K562 (cell line): ENCODE measurements around the gene OR51Q1.

ENCODE experiments used
- CBFA2T3 ChIP-seq: fragments of 450-650 bp; IDR thresholded peaks from 2 replicates; pipeline ENCODE4 v1.6.1; 2017
- CREB3 ChIP-seq: fragments of 450-650 bp; conservative IDR thresholded peaks from 2 replicates; pipeline ENCODE4 v1.6.1; 2016; ENCODE audit warnings: missing genetic modification characterization, low read depth, mild to moderate bottlenecking, missing compliant biosample characterization, moderate library complexity
- DACH1 ChIP-seq: fragments of 450-650 bp; IDR thresholded peaks from 2 replicates; pipeline ENCODE4 v1.6.1; 2018; ENCODE audit not compliant: partially characterized antibody
- EP300 ChIP-seq: IDR thresholded peaks from 2 replicates; pipeline ENCODE4 v1.6.1; 2012; ENCODE audit warnings: low read length, improper control_type of control experiment
- EZH2 ChIP-seq: IDR thresholded peaks from 2 replicates; pipeline ENCODE4 v1.6.1; 2012; ENCODE audit warnings: low read depth, mild to moderate bottlenecking, inconsistent platforms, low read length, borderline replicate concordance
- FOS ChIP-seq: IDR thresholded peaks from 3 replicates; pipeline ENCODE4 v1.6.1; 2011; ENCODE audit not compliant: insufficient read length; ENCODE audit errors: extremely low read depth
- FOXJ3 ChIP-seq: sonication (generic); formaldehyde crosslinking; IDR thresholded peaks from 2 replicates; pipeline ENCODE4 v1.4.0; 2020; ENCODE audit warnings: mild to moderate bottlenecking, missing genetic modification reagents
- KLF1 ChIP-seq: fragments of 450-650 bp; IDR thresholded peaks from 2 replicates; pipeline ENCODE4 v1.6.1; 2016; ENCODE audit warnings: missing genetic modification characterization, missing compliant biosample characterization
- MAX ChIP-seq: sonication (generic); formaldehyde crosslinking; IDR thresholded peaks from 2 replicates; pipeline ENCODE4 v1.9.0; 2022; ENCODE audit warnings: mild to moderate bottlenecking, missing genetic modification reagents
- NUFIP1 ChIP-seq: fragments of 450-650 bp; IDR thresholded peaks from 2 replicates; pipeline ENCODE4 v1.6.1; 2018; ENCODE audit not compliant: partially characterized antibody
- TRIM28 ChIP-seq: fragments of 450-650 bp; IDR thresholded peaks from 2 replicates; pipeline ENCODE4 v1.6.1; 2017
- TF ChIP-seq, protein P1 (sequence below), 3 experiments: IDR thresholded peaks in 2 of 3; conservative IDR thresholded peaks in 1 of 3; 2 replicates each; pipeline ENCODE4 v1.5.1; 2011 to 2012; ENCODE audit warnings: low read length in 3 of 3, mild to moderate bottlenecking in 3 of 3, control low read depth in 2 of 3, improper control_type of control experiment in 1 of 3, inconsistent platforms in 1 of 3, low read depth in 1 of 3, mixed read lengths in 1 of 3, moderate library complexity in 1 of 3; ENCODE audit not compliant: insufficient read depth in 2 of 3
- TF ChIP-seq, protein P2 (sequence below), 2 experiments: fragments of 450-650 bp in 1 of 2; sonication (generic) in 1 of 2; formaldehyde crosslinking in 1 of 2; IDR thresholded peaks; 2 replicates each; pipeline versions ENCODE4 v1.7.1 to v1.9.0; 2016 to 2022; ENCODE audit warnings: inconsistent platforms in 1 of 2, mild to moderate bottlenecking in 1 of 2, missing genetic modification reagents in 1 of 2

GRCh38 chr11:5394091-5394490 lies 27.8 kb upstream of the OR51Q1 start:
- no peak for TF ChIP-seq CBFA2T3
- no peak for TF ChIP-seq CREB3 (tag)
- no peak for TF ChIP-seq FOXJ3 (CRISPR knock-in tag)
- TF ChIP-seq, protein P1, sequence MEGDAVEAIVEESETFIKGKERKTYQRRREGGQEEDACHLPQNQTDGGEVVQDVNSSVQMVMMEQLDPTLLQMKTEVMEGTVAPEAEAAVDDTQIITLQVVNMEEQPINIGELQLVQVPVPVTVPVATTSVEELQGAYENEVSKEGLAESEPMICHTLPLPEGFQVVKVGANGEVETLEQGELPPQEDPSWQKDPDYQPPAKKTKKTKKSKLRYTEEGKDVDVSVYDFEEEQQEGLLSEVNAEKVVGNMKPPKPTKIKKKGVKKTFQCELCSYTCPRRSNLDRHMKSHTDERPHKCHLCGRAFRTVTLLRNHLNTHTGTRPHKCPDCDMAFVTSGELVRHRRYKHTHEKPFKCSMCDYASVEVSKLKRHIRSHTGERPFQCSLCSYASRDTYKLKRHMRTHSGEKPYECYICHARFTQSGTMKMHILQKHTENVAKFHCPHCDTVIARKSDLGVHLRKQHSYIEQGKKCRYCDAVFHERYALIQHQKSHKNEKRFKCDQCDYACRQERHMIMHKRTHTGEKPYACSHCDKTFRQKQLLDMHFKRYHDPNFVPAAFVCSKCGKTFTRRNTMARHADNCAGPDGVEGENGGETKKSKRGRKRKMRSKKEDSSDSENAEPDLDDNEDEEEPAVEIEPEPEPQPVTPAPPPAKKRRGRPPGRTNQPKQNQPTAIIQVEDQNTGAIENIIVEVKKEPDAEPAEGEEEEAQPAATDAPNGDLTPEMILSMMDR (IDR thresholded peaks at IDR 0.05 in 2 of 3, conservative IDR thresholded peaks at IDR 0.05 in 1 of 3; ENCODE audit: insufficient read depth in 2 of 3, low read depth in 1 of 3, low read length in 3 of 3) = no peak
- no peak for TF ChIP-seq EZH2
- TF ChIP-seq DACH1 = no peak
- no peak for TF ChIP-seq FOS
- no peak for TF ChIP-seq EP300
- no peak for TF ChIP-seq TRIM28
- TF ChIP-seq MAX (CRISPR knock-in tag) = no peak
- TF ChIP-seq NUFIP1 = no peak
- TF ChIP-seq KLF1 (tag) = no peak
- TF ChIP-seq, protein P2, sequence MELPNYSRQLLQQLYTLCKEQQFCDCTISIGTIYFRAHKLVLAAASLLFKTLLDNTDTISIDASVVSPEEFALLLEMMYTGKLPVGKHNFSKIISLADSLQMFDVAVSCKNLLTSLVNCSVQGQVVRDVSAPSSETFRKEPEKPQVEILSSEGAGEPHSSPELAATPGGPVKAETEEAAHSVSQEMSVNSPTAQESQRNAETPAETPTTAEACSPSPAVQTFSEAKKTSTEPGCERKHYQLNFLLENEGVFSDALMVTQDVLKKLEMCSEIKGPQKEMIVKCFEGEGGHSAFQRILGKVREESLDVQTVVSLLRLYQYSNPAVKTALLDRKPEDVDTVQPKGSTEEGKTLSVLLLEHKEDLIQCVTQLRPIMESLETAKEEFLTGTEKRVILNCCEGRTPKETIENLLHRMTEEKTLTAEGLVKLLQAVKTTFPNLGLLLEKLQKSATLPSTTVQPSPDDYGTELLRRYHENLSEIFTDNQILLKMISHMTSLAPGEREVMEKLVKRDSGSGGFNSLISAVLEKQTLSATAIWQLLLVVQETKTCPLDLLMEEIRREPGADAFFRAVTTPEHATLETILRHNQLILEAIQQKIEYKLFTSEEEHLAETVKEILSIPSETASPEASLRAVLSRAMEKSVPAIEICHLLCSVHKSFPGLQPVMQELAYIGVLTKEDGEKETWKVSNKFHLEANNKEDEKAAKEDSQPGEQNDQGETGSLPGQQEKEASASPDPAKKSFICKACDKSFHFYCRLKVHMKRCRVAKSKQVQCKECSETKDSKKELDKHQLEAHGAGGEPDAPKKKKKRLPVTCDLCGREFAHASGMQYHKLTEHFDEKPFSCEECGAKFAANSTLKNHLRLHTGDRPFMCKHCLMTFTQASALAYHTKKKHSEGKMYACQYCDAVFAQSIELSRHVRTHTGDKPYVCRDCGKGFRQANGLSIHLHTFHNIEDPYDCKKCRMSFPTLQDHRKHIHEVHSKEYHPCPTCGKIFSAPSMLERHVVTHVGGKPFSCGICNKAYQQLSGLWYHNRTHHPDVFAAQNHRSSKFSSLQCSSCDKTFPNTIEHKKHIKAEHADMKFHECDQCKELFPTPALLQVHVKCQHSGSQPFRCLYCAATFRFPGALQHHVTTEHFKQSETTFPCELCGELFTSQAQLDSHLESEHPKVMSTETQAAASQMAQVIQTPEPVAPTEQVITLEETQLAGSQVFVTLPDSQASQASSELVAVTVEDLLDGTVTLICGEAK (IDR thresholded peaks at IDR 0.05) = no peak
- TF ChIP-seq, protein P2 (CRISPR knock-in tag; IDR thresholded peaks at IDR 0.05) = no peak
